GM18870 (cell line): ENCODE data around the gene TRAP1.

Experiments used
- ATAC-seq: cut with Tn5 transposase; IDR thresholded peaks from one replicate; pipeline ENCODE4 v1.9.1; 2021; ENCODE audit warnings: moderate library complexity; ENCODE audit not compliant: unreplicated experiment

TRAP1 gene

DNA sequence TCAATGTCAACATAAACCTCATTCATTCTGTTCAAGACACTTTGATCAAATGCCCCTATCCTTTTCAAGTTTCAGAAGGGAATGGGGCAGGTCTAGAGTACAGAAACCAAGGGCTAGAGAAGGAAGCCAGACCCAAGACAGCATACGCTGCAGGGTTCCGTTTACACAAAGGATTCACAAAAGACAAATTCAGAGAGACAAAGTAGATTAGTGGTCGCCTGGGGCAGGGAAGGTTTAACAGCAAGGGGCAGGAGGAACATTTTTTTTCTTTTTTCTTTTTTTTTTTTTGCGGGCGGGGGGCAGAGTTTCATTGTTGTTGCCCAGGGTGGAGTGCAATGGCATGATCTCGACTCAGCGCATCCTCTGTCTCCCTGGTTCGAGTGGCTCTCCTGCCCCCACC, 19.9 kb upstream of the TRAP1 start:
- ATAC-seq = no peak

DNA sequence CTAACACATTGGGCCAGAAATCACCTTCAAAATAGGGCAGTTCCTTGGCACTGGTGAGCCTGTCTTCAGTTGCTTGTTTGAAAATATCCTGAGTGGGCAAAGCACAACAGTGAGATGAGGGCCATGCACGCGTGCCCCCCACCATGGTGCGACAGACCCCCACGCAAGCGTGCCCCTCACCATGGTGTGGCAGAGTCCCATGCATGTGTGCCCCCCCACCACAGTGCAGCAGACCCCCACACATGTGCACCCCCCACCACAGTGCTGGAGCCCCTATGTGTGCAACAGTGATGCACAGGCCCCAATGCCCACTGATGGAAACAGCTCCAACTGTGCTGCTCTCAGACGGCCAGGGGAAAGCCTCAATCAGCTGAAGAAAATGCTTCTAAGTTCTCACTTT, 18.8 kb upstream of the TRAP1 start:
- ATAC-seq = no peak

DNA sequence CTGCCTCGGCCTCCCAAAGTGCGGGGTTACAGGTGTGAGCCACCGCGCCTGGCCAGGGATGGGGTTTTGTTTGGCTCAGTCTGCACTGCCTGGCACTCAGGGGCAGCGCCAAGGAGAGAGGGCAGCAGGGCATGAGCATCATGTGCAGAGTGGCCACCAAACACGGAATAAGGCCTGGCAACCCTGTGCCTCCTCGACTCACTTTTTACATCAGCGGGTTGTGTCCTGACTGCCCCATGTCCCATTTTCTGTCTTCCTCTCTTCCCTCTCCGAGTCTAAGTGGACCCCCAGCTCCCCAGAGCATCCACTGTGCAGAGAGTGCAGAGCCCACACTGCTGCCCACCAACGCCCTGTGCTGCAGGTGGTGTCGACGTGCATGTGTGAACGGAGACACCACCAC, 18.2 kb upstream of the TRAP1 start:
- no peak for ATAC-seq

DNA sequence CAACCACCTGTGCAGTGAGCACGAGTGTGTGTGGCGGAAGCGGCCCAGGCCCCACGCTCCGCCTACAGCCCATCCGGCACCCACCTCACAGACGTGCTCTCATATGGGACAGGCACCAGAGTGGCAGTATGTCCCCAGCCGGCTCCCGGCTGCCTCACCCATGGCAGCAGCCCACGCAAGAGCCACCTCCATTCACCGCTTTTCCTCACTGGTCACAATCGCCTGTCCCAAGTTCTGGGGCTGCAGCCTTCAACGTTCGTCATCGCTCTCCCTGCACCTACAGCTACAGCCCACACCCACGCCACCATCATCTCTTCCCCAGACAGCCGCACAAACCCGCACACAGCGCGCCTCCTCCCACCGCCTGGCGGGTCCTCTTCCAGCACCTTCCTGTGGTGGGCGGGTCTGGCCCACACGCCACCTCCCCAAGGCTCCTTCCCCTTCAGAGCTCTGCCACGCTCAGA, 17.5 kb upstream of the TRAP1 start:
- ATAC-seq = no peak

DNA sequence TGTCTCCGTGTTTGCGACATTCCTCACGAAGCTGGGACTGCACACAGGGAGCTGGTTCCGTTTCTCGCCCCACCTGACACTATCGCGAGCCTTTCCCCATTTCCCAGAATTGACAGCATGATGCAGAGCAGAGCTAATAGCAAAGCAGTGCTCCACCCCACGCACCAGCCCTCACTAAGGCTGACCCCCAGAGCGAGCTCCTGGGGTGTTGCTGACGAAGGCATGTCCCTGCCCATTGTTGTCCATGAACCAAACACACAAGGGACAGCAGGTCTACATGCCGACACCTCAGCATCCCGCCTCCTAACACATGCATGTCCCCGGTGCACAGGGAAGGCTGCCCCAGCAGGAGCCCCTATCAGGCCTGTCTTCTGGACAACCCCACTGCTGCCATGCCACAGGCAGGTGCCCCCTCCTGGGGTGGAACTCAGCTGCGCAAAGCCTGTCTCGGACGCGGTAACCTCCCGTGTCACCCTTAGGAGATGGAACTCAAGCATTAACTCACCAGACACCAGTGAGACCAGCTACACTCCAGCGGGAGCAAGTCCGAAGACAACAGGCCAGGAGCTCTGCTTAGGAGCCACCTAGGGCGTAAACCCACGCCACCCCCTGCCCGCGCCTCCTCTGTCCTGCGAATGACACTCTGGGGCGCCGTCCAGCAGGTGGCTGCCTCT, 16.9 kb upstream of the TRAP1 start:
- no peak for ATAC-seq

DNA sequence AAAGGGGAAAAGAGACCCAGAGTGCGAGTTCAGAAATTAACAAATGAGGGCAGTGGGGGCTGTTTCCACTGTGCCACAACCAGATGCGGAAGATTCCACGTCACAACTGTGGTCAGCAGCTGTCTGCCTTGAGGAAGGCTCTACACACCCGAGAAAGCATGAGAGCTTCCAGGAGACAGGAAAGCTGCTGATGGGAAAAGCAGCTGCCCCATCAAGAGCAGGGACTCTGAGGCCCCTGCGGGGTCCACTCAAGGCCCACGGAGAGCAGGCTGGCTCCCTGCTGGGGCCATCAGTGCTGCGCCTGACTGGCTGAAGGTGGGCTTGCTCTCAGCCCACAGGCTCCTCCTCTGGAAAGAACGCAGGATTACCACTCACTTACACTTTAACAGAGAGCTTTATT, 14.8 kb upstream of the TRAP1 start:
- ATAC-seq = no peak

DNA sequence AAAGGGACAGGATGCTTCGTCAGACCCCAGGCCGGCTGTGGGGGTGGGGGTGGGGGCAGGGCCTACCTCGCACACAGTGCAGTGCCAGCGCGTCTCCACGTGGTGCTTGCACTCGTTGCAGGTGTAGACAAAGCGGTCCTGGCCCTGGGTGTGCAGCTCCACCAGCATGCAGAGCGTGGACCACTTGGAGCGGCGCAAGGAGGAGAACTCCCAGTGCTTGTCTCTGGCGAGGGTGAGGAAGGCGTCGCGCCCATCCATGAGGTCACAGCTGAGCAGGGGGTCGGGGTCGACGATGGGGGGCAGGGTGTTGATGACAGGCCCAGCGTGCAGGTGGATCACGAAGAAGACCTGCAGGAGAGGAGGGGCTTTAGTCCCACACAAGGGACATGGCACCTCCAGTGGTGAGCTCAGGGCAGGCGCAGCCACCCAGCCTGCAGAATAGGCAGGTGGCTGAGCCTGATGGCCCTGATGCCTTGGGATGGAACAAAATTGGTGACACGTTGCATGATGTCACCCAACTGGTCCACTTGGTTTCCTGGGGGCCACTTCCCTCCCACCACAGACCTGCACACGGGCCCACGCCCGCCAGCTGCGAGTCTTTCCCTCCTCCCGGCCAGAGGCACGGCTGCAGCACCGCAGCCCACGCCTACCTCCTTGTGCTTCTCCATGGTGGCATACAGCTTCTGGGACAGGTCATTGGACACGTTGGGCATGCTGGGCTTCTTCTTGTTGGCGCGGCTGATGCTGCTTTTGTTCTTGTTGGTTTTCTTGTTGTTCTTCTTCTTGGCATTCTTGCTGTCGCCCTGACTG, 14.0 kb upstream of the TRAP1 start:
- ATAC-seq = no peak

DNA sequence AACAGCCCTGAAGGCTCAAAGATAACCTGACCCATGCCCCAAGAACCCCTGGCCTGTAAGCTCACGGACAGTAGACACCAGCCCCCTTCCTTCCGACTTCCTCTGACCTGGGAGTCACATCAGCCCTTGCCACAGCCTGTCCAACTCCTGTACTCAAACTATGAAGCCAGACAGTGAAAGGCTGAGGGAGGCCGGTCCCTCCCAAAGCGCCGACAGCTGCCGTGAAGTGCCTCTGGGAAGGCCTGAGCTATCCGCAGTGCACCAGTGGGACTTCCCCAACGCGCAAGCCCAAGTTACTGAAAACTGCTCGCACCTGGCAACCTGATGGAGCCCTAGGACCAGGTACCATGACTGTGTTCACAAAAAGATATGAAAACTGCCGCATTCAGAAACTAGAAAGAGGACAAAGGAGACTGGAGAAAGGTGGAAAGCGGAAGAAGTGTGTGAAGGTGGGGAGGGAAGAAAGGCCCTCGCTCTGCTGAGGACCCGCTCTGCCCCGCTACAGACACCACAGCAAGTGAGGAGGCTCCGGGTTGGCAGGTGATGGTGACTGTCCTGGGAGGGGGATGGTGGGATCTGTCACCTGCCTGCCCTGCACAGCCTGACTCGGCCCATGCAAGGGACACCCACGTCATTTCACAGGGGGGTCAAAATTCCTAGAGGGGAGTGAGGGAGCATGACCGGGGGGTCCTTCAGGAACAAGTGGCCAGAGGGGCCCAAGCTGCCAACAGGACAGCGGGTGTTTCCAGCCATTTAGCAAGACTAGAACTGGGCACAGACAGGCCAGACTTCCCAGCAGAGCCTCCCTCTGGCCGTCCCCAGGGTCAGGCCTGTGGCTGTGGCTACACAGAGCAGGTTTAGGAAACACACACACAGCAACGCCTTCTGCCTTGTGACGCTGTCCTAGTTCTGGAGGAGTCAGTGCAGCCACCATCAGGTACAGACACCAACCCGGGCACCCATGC, 13.1 kb upstream of the TRAP1 start:
- ATAC-seq = no peak

DNA sequence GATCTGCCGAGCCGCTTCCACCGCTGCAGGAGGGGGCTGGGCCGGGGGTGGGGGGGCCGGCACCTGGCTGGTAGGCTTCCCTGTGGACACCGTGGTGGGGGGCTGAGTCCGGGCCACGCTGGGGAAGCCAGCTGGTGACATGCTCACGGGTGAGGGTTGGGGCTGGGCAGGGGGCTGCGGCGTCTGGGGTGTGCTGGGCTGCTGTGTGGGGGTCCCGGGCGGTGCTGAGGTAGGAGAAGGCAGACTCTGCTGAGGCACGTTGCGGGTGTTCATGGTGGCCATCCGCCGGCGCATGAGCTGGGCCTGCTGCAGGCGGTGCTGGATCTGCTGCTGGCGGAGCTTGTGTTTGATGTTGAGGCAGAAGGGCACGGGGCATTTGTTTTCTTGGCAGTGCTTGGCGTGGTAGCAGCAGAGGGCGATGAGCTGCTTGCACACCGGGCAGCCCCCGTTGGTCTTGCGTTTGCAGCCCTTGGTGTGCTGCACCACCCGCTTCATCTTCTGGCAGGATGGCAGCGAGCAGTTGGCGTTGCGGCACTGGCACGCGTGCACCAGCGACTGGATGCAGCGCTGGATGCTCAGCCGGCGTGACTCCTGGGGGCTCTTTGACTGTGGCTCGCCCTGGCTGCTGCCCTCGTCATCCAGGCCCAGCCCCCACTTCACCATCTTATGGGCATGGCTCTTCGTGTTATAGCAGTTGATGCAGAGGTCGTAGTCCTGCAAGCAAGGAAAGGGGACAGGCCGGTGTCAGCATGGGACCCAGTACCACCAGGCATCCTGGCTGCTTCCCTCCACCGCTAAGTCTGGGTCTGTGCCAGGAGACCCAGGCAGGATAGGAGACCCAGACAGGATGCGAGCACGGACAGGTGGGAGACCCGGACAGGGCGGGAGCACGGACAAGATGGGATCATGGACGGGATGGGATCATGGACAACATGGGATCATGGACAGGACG, 12.1 kb upstream of the TRAP1 start:
- ATAC-seq = no peak

DNA sequence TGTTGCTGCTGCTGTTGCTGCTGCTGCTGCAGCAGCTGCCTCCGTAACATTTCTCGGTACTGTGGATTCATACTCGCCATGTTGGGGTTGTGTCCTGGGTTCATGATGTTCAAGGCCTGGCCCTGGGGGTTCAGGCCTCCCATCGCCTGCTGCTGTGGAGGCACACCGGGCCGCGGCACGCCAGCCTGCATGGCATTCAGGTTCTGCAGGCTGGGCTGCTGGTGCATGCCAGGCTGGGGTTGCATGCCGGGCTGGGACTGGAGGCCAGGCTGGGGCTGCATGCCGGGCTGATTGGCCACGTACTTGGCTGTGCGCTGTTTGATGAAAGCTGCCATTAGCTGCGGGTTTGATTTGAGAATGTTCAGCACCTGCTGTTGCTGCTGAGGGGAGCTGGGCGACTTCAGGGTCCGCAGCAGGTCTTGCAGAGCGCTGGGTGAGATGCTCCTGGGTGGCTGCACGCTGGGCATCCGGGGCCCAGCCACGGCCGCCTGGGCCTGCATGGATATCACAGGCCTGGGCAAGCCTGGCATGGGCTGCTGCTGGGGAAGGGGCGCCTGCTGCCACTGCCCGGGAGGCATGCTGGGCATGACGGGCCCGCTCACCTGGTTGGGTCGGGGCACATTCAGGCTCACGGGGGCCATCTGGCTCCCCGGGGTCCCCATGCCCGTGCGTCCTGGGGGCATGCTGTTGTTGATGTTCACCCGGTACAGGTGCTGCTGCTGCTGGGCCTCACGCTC, 11.3 kb upstream of the TRAP1 start:
- ATAC-seq = no peak

DNA sequence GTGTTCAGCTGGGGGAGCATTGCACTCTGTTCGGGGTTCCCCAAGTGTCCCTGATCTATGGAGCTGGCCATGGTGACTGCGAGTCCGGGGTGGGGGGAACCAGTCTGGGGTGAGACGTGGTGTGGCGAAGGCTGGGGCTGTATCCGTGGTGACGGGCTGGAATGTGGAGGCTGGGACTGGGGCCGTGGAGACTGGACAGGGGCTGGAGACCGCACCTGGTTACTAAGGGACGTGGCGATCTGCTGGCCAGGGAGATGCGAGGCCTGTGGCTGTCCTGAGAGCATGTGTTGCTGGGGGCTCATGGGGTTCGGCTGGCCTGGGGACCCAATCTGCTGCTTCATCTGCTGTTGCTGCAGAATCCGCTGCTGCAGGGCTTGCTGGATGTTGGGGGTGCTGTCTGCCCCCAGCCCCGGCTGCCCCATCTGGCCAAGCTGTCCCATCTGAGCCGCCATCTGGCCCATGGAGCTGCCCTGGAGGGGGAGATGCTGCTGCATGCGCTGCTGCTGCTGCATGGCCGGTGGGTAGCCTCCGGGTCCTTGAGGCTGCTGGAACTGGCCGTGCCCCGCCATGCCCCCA, 10.6 kb upstream of the TRAP1 start:
- ATAC-seq = no peak

DNA sequence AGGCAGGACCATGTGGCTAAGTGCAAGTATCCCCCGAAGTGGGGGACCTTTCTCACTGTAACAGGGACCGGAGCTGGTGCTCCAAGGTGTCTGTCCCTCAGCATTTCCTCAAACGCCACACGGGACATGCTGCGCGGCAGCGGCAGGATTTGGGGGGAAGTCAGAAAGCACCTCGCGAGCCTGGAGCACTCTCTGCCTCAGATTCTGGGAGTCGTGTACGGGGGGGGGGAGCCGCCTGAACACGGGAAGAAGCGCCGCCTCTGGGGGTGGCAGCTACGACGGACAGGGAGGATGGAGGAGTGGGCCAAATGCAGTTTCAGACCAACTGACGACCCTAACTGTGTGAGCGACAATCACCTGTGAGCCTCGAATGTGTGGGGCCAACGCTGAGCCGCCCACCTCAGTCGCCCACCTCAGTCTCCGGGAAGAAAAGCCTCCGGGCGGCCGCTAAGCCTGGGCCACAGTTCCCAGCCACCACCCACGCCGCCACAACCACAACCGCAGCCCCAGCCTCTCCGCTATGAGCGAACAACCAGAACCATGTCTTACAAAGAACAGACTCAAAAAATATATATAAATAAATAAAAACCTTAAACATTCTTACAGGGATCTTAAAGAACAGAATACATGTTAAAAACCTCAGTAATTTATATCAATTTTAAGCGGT, 8.8 kb upstream of the TRAP1 start:
- ATAC-seq = no peak

DNA sequence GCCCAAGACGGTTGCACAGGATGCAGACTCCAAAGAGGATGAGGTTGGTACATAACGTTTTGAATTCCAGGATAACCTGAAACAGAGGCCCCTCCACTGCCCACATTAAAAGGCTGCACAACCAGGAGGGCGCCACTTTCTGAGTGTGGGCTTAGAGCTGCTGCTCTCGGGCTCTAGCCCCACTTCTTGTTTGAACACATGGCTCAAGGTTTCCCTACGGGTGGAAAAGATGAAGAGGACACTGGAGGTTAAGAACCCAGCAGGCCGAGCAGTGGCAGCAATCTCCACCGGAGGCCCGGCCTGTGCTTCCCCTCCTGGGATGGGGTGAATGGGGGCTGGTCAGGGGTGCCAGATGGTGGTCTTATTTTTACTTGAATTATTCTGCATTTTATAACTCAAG, 8.0 kb upstream of the TRAP1 start:
- ATAC-seq = no peak

DNA sequence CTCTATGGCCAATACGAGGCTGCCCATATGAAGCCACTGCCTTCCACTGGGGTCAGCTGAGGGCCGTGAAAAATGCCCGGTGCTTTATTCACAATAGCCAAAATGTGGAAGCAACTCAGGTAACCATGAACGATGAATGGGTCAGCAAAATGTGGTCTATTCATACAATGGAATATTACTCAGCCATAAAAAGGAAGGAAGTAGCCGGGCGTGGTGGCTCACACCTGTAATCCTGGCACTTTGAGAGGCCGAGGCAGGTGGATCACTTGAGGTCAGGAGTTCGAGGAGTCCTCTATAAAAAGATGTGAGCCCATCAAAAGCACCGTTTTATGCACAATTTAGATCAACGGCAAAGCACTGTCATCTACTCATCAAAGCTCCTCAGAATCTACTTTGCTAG, 5.2 kb upstream of the TRAP1 start:
- no peak for ATAC-seq

DNA sequence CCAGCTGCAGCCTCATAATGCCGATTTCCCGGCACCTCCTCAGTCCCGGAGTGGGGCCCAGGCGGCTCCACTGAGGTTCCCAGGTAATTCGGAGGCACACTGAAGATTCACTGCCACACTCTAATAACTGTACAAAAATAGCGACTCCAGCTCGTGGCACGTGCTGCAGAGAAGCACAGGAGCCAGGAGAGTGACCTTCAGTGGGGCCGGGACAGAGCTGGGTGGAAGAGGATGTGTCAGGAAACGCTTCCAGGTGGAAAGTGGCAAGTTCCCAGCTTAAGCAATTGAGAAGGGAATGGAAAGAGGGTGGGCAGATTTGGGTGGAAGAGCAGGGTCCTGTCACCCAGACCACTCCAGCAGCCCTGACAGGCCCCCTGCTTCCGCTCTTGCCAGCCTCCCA, 3.1 kb upstream of the TRAP1 start:
- no peak for ATAC-seq

DNA sequence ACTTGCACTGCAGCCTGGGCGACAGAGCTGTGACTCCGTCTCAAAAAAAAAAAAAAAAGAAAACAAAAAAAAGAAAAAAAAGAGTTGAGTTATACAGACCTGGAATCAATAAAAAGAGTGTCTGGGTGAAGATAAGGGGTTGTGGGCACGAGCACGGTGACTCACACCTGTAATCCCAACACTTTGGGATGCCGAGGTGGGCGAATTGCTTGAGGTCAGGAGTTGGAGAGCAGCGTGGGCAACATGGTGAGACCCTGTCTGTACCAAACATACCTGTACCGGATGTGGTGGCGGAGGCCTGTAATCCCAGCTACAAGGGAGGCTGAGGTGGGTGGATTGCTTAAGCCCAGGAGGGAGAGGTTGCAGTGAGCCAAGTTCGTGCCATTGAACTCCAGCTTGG, 1.3 kb upstream of the TRAP1 start:
- no peak for ATAC-seq

DNA sequence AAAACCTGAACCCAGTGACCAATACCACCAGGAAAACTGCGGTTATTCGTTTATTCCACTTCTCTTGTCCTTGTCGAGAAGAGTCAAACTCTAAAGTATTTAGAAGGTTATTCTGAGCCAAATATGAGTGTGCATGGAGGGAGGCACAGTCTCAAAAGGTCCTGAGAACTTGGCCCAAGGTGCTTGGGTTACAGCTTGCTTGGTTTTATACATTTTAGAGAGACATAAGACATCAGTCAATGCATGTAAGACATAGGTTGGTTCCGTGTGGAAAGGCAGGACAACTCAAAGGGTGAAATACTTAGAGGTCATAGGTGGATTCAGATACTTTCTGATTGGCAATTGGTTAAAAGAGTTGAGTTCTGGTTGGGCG, 681 bp upstream of the TRAP1 start:
- no peak for ATAC-seq

DNA sequence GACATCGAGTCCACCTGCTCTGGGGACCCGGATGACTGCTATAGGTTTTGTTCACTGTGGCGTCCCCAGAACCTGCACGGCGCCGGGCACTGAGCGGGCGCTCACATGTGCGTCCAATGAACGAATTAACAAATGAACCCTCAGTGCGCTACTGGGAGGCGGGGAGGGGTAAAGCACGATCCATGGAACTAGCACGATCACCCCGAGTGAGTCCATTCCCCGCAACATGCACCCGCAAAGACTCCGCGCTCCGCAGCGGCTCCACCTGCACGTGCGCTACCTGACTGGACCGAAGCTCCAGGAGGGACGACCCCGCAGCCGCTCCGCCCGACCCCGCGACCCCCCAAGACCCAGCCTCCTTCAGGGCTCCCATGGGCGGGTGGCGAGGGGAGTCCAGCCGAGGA, 491 bp downstream of the TRAP1 start:
- no peak for ATAC-seq

DNA sequence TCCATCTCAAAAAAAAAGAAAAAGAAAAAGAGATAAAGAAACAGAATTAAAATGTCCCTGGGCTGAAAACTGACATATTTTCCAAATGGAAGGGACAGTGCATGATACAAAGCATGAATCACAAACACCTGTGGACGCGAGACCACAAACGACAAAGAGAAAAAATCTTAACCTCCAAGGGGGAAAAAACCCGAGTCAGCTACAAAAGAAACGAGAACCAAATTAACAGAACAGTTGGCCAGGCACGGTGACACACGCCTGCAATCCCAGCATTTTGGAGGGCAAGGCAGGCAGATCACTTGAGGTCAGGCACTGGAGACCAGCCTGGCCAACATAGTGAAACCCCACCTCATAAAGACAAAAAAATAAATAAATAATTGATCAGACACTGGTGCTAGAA, 1.9 kb downstream of the TRAP1 start:
- ATAC-seq = no peak
